GM23338 (cell line): ENCODE measurements around the gene TLR5.

Source experiments
- CREB1 ChIP-seq: fragments of 250-450 bp; sonication (Bioruptor Pico); IDR thresholded peaks from 2 replicates; pipeline ENCODE4 v1.5.0; 2020; ENCODE audit warnings: low read depth, mild to moderate bottlenecking, moderate library complexity
- ETS1 ChIP-seq: IDR thresholded peaks from 2 replicates; pipeline ENCODE4 v1.6.1; 2016; ENCODE audit warnings: antibody characterized with exemption
- EZH2 ChIP-seq: fragments of 200-600 bp; sonication (generic); IDR thresholded peaks from one replicate; pipeline ENCODE4 v1.8.0; 2017; ENCODE audit warnings: antibody characterized with exemption, mild to moderate bottlenecking, low read depth; ENCODE audit not compliant: unreplicated experiment
- EZH2phosphoT487 ChIP-seq: fragments of 200-600 bp; sonication (generic); IDR thresholded peaks from one replicate; pipeline ENCODE4 v1.8.1; 2018; ENCODE audit warnings: antibody characterized with exemption; ENCODE audit not compliant: unreplicated experiment
- JUNB ChIP-seq: IDR thresholded peaks from one replicate; pipeline ENCODE4 v1.6.1; 2016; ENCODE audit warnings: antibody characterized with exemption; ENCODE audit not compliant: unreplicated experiment
- NANOG ChIP-seq: IDR thresholded peaks from 2 replicates; pipeline ENCODE4 v1.6.1; 2016; ENCODE audit warnings: antibody characterized with exemption, borderline replicate concordance
- POLR2AphosphoS5 ChIP-seq: IDR thresholded peaks from 2 replicates; pipeline ENCODE4 v1.6.1; 2016; ENCODE audit warnings: antibody characterized with exemption, low read depth
- STAT1 ChIP-seq: IDR thresholded peaks from one replicate; pipeline ENCODE4 v1.6.1; 2016; ENCODE audit warnings: antibody characterized with exemption; ENCODE audit not compliant: unreplicated experiment
- ZNF114 ChIP-seq: fragments of 250-450 bp; sonication (Bioruptor Pico); IDR thresholded peaks from 2 replicates; pipeline ENCODE4 v1.5.0; 2020; ENCODE audit warnings: mild to moderate bottlenecking, moderate library complexity
- ZNF331 ChIP-seq: fragments of 250-450 bp; sonication (Bioruptor Pico); IDR thresholded peaks from 2 replicates; pipeline ENCODE4 v1.5.0; 2020; ENCODE audit warnings: low read depth, mild to moderate bottlenecking, moderate library complexity
- TF ChIP-seq, protein P1 (sequence below), 2 experiments: fragments of 200-600 bp in 1 of 2; sonication (generic) in 1 of 2; conservative IDR thresholded peaks; 2 replicates each; pipeline versions ENCODE4 v1.5.1 to v1.6.1; 2016 to 2017; ENCODE audit warnings: antibody characterized with exemption in 2 of 2, low read depth in 2 of 2, mild to moderate bottlenecking in 2 of 2, moderate library complexity in 1 of 2
- TF ChIP-seq, protein P2 (sequence below): IDR thresholded peaks from one replicate; pipeline ENCODE4 v1.6.1; 2018; ENCODE audit warnings: antibody characterized with exemption; ENCODE audit not compliant: unreplicated experiment
- TF ChIP-seq, protein P3 (sequence below): fragments of 250-450 bp; sonication (Bioruptor Pico); IDR thresholded peaks from 2 replicates; pipeline ENCODE4 v1.5.0; 2020; ENCODE audit warnings: mild to moderate bottlenecking, moderate library complexity

DNA sequence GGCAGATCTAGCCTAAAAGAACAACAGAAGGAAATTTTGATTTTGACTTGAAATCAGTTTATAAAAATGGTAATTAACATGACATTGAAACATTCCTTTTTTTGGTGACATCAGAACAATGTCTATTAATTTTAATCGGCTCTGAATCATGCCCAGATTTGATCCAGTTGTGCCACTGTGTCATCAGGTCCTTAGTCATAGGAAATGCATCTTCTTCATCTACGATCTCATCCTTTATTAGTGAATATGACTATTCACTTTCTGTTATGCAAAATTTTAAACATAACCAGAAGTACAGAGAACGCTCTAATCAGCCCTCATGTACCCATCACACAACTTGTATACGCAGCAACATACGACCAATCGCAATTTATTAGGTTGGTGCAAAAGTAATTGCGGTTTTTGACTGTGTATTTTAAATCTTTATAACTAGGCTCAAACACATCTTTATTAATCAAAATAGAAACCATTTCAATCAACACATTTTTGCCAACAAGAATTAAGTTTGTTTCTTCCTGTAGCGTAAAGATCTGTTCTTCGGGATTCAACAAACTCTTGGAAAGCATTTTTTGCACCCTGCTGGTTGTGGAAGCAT, 40.3 kb upstream of the TLR5 start:
- TF ChIP-seq EZH2phosphoT487, result no peak
- TF ChIP-seq, protein P1, sequence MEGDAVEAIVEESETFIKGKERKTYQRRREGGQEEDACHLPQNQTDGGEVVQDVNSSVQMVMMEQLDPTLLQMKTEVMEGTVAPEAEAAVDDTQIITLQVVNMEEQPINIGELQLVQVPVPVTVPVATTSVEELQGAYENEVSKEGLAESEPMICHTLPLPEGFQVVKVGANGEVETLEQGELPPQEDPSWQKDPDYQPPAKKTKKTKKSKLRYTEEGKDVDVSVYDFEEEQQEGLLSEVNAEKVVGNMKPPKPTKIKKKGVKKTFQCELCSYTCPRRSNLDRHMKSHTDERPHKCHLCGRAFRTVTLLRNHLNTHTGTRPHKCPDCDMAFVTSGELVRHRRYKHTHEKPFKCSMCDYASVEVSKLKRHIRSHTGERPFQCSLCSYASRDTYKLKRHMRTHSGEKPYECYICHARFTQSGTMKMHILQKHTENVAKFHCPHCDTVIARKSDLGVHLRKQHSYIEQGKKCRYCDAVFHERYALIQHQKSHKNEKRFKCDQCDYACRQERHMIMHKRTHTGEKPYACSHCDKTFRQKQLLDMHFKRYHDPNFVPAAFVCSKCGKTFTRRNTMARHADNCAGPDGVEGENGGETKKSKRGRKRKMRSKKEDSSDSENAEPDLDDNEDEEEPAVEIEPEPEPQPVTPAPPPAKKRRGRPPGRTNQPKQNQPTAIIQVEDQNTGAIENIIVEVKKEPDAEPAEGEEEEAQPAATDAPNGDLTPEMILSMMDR (conservative IDR thresholded peaks at IDR 0.05; ENCODE audit: low read depth in 2 of 2), result no peak
- TF ChIP-seq EZH2, result no peak
- TF ChIP-seq POLR2AphosphoS5, result no peak
- TF ChIP-seq, protein P2, sequence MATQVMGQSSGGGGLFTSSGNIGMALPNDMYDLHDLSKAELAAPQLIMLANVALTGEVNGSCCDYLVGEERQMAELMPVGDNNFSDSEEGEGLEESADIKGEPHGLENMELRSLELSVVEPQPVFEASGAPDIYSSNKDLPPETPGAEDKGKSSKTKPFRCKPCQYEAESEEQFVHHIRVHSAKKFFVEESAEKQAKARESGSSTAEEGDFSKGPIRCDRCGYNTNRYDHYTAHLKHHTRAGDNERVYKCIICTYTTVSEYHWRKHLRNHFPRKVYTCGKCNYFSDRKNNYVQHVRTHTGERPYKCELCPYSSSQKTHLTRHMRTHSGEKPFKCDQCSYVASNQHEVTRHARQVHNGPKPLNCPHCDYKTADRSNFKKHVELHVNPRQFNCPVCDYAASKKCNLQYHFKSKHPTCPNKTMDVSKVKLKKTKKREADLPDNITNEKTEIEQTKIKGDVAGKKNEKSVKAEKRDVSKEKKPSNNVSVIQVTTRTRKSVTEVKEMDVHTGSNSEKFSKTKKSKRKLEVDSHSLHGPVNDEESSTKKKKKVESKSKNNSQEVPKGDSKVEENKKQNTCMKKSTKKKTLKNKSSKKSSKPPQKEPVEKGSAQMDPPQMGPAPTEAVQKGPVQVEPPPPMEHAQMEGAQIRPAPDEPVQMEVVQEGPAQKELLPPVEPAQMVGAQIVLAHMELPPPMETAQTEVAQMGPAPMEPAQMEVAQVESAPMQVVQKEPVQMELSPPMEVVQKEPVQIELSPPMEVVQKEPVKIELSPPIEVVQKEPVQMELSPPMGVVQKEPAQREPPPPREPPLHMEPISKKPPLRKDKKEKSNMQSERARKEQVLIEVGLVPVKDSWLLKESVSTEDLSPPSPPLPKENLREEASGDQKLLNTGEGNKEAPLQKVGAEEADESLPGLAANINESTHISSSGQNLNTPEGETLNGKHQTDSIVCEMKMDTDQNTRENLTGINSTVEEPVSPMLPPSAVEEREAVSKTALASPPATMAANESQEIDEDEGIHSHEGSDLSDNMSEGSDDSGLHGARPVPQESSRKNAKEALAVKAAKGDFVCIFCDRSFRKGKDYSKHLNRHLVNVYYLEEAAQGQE, result no peak
- no peak for TF ChIP-seq STAT1
- TF ChIP-seq JUNB, result no peak
- no peak for TF ChIP-seq CREB1
- no peak for TF ChIP-seq NANOG
- no peak for TF ChIP-seq ZNF331 (CRISPR knock-in tag)
- TF ChIP-seq ETS1, result no peak
- no peak for TF ChIP-seq ZNF114 (CRISPR knock-in tag)
- TF ChIP-seq, protein P3, sequence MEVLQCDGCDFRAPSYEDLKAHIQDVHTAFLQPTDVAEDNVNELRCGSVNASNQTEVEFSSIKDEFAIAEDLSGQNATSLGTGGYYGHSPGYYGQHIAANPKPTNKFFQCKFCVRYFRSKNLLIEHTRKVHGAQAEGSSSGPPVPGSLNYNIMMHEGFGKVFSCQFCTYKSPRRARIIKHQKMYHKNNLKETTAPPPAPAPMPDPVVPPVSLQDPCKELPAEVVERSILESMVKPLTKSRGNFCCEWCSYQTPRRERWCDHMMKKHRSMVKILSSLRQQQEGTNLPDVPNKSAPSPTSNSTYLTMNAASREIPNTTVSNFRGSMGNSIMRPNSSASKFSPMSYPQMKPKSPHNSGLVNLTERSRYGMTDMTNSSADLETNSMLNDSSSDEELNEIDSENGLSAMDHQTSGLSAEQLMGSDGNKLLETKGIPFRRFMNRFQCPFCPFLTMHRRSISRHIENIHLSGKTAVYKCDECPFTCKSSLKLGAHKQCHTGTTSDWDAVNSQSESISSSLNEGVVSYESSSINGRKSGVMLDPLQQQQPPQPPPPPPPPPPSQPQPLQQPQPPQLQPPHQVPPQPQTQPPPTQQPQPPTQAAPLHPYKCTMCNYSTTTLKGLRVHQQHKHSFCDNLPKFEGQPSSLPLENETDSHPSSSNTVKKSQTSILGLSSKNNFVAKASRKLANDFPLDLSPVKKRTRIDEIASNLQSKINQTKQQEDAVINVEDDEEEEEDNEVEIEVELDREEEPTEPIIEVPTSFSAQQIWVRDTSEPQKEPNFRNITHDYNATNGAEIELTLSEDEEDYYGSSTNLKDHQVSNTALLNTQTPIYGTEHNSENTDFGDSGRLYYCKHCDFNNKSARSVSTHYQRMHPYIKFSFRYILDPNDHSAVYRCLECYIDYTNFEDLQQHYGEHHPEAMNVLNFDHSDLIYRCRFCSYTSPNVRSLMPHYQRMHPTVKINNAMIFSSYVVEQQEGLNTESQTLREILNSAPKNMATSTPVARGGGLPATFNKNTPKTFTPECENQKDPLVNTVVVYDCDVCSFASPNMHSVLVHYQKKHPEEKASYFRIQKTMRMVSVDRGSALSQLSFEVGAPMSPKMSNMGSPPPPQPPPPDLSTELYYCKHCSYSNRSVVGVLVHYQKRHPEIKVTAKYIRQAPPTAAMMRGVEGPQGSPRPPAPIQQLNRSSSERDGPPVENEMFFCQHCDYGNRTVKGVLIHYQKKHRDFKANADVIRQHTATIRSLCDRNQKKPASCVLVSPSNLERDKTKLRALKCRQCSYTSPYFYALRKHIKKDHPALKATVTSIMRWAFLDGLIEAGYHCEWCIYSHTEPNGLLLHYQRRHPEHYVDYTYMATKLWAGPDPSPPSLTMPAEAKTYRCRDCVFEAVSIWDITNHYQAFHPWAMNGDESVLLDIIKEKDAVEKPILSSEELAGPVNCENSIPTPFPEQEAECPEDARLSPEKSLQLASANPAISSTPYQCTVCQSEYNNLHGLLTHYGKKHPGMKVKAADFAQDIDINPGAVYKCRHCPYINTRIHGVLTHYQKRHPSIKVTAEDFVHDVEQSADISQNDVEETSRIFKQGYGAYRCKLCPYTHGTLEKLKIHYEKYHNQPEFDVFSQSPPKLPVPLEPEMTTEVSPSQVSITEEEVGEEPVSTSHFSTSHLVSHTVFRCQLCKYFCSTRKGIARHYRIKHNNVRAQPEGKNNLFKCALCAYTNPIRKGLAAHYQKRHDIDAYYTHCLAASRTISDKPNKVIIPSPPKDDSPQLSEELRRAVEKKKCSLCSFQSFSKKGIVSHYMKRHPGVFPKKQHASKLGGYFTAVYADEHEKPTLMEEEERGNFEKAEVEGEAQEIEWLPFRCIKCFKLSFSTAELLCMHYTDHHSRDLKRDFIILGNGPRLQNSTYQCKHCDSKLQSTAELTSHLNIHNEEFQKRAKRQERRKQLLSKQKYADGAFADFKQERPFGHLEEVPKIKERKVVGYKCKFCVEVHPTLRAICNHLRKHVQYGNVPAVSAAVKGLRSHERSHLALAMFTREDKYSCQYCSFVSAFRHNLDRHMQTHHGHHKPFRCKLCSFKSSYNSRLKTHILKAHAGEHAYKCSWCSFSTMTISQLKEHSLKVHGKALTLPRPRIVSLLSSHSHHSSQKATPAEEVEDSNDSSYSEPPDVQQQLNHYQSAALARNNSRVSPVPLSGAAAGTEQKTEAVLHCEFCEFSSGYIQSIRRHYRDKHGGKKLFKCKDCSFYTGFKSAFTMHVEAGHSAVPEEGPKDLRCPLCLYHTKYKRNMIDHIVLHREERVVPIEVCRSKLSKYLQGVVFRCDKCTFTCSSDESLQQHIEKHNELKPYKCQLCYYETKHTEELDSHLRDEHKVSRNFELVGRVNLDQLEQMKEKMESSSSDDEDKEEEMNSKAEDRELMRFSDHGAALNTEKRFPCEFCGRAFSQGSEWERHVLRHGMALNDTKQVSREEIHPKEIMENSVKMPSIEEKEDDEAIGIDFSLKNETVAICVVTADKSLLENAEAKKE (CRISPR knock-in tag), result no peak
